Measurements from ENCODE around the gene ARHGDIB.

The ARHGDIB gene

GRCh38 chr12:14907953-14908352 lies 53.4 kb downstream of the ARHGDIB start:
- POLR2A ChIA-PET: no interaction called here
- Histone ChIP-seq H3K27ac (ENCODE audit: insufficient read depth in 1 of 2, low read depth in 1 of 2, low read length in 2 of 2, poor library complexity in 1 of 2, severe bottlenecking in 2 of 2) (no peak overlapping the region), H3K4me3 (ENCODE audit: control insufficient read depth in 1 of 7, extremely low read depth in 1 of 7, insufficient read depth in 4 of 7, low read depth in 2 of 7, low read length in 6 of 7) (no peak overlapping the region), H3K27me3 (replicated peaks in 2 of 5; ENCODE audit: control insufficient read depth in 4 of 5, insufficient read depth in 5 of 5, low read length in 4 of 5) (no peaks in the 10 kb centered on the region), H3K4me1 (ENCODE audit: control extremely low read depth in 1 of 4, control insufficient read depth in 4 of 4, insufficient read depth in 4 of 4, low read length in 3 of 4) (peaks cover 0 to 13% (median under 1%) of the 10 kb centered on the region in 4 experiments), H3K36me3 (ENCODE audit: control insufficient read depth in 4 of 4, insufficient read depth in 4 of 4, low read length in 3 of 4) (peaks cover 0 to under 1% (median 0%) of the 10 kb centered on the region in 4 experiments), H3K9me3 (ENCODE audit: control extremely low read depth in 1 of 5, control insufficient read depth in 4 of 5, insufficient read depth in 2 of 5, low read depth in 1 of 5, low read length in 4 of 5) (peaks cover 0 to 10% (median 0%) of the 10 kb centered on the region in 5 experiments)
- CTCF ChIA-PET: no interaction called here
- DNase-seq: no peak
- 86% methylated on average over 1 of the region's 1 CpG for WGBS (ENCODE audit: insufficient coverage)

- DNase-seq: no peak
- Histone ChIP-seq H3K9me3 (ENCODE audit: control extremely low read depth in 1 of 5, control insufficient read depth in 4 of 5, insufficient read depth in 2 of 5, low read depth in 1 of 5, low read length in 4 of 5) (peaks cover 0 to 3% (median 0%) of the 10 kb centered on the region in 5 experiments), H3K4me1 (ENCODE audit: control extremely low read depth in 1 of 4, control insufficient read depth in 4 of 4, insufficient read depth in 4 of 4, low read length in 3 of 4) (peaks cover 0 to 16% (median 3%) of the 10 kb centered on the region in 4 experiments), H3K27me3 (replicated peaks in 2 of 5; ENCODE audit: control insufficient read depth in 4 of 5, insufficient read depth in 5 of 5, low read length in 4 of 5) (no peaks in the 10 kb centered on the region), H3K27ac (ENCODE audit: insufficient read depth in 1 of 2, low read depth in 1 of 2, low read length in 2 of 2, poor library complexity in 1 of 2, severe bottlenecking in 2 of 2) (no peak overlapping the region), H3K36me3 (ENCODE audit: control insufficient read depth in 4 of 4, insufficient read depth in 4 of 4, low read length in 3 of 4) (no peaks in the 10 kb centered on the region), H3K4me3 (ENCODE audit: control insufficient read depth in 1 of 7, extremely low read depth in 1 of 7, insufficient read depth in 4 of 7, low read depth in 2 of 7, low read length in 6 of 7) (no peak overlapping the region)
- WGBS (ENCODE audit: insufficient coverage): 100% methylated on average over 1 of the region's 5 CpGs
- POLR2A ChIA-PET: no interaction called here
- CTCF ChIA-PET: interaction anchor here (1.2 kb wide), 1 partner anchor 14 kb away, joined by 3 read pairs; no protein-coding TSS in a partner anchor
Observed at GRCh38 chr12:14906114-14906513, 55.3 kb downstream of the ARHGDIB start.

GRCh38 chr12:14905269-14906004 lies 56.0 kb downstream of the ARHGDIB start:
- CTCF ChIA-PET: interaction anchor here (1.2 kb wide), 1 partner anchor 14 kb away, joined by 3 read pairs; no protein-coding TSS in a partner anchor
- WGBS (ENCODE audit: insufficient coverage): 100% methylated on average over 1 of the region's 5 CpGs
- no peak overlapping the region for H3K27ac ChIP-seq (ENCODE audit: insufficient read depth in 1 of 2, low read depth in 1 of 2, low read length in 2 of 2, poor library complexity in 1 of 2, severe bottlenecking in 2 of 2)

GRCh38 chr12:14904854-14905253 lies 56.5 kb downstream of the ARHGDIB start:
- no peak for DNase-seq
- Histone ChIP-seq H3K4me1 (ENCODE audit: control extremely low read depth in 1 of 4, control insufficient read depth in 4 of 4, insufficient read depth in 4 of 4, low read length in 3 of 4) (peaks cover 0 to 7% (median 3%) of the 10 kb centered on the region in 4 experiments), H3K27ac (ENCODE audit: insufficient read depth in 1 of 2, low read depth in 1 of 2, low read length in 2 of 2, poor library complexity in 1 of 2, severe bottlenecking in 2 of 2) (no peak overlapping the region), H3K9me3 (ENCODE audit: control extremely low read depth in 1 of 5, control insufficient read depth in 4 of 5, insufficient read depth in 2 of 5, low read depth in 1 of 5, low read length in 4 of 5) (no peaks in the 10 kb centered on the region), H3K27me3 (replicated peaks in 2 of 5; ENCODE audit: control insufficient read depth in 4 of 5, insufficient read depth in 5 of 5, low read length in 4 of 5) (no peaks in the 10 kb centered on the region), H3K4me3 (ENCODE audit: control insufficient read depth in 1 of 7, extremely low read depth in 1 of 7, insufficient read depth in 4 of 7, low read depth in 2 of 7, low read length in 6 of 7) (no peak overlapping the region), H3K36me3 (ENCODE audit: control insufficient read depth in 4 of 4, insufficient read depth in 4 of 4, low read length in 3 of 4) (no peaks in the 10 kb centered on the region)
- ChIA-PET CTCF (interaction anchor here (1.0 to 1.2 kb wide), 2 partner anchors 13 kb away, joined by 3 to 4 read pairs; no protein-coding TSS in a partner anchor), POLR2A (no interaction called here)
- 77% methylated on average over 8 of the region's 8 CpGs for WGBS (ENCODE audit: insufficient coverage)

More at GRCh38 chr12:14905269-14906004, 56.0 kb downstream of the ARHGDIB start:
- DNase-seq: no peak
- Histone ChIP-seq H3K4me3 (ENCODE audit: control insufficient read depth in 1 of 7, extremely low read depth in 1 of 7, insufficient read depth in 4 of 7, low read depth in 2 of 7, low read length in 6 of 7) (no peak overlapping the region), H3K9me3 (ENCODE audit: control extremely low read depth in 1 of 5, control insufficient read depth in 4 of 5, insufficient read depth in 2 of 5, low read depth in 1 of 5, low read length in 4 of 5) (no peaks in the 10 kb centered on the region), H3K4me1 (ENCODE audit: control extremely low read depth in 1 of 4, control insufficient read depth in 4 of 4, insufficient read depth in 4 of 4, low read length in 3 of 4) (peaks cover 0 to 10% (median 3%) of the 10 kb centered on the region in 4 experiments), H3K36me3 (ENCODE audit: control insufficient read depth in 4 of 4, insufficient read depth in 4 of 4, low read length in 3 of 4) (no peaks in the 10 kb centered on the region), H3K27me3 (replicated peaks in 2 of 5; ENCODE audit: control insufficient read depth in 4 of 5, insufficient read depth in 5 of 5, low read length in 4 of 5) (no peaks in the 10 kb centered on the region)
- POLR2A ChIA-PET: no interaction called here

GRCh38 chr12:14903386-14904098 lies 57.9 kb downstream of the ARHGDIB start:
- no peaks in the 10 kb centered on the region for H3K36me3 ChIP-seq (ENCODE audit: control insufficient read depth in 4 of 4, insufficient read depth in 4 of 4, low read length in 3 of 4)
- H3K4me3 ChIP-seq (ENCODE audit: control insufficient read depth in 1 of 7, extremely low read depth in 1 of 7, insufficient read depth in 4 of 7, low read depth in 2 of 7, low read length in 6 of 7): no peak overlapping the region
- CTCF ChIA-PET: interaction anchor here (0.6 to 1.0 kb wide), 3 partner anchors 9 to 668 kb away, joined by 3 to 4 read pairs (median 3); no protein-coding TSS in a partner anchor
- WGBS (ENCODE audit: insufficient coverage): 97% methylated on average over 4 of the region's 5 CpGs
- H3K27me3 ChIP-seq (replicated peaks in 2 of 5; ENCODE audit: control insufficient read depth in 4 of 5, insufficient read depth in 5 of 5, low read length in 4 of 5): no peaks in the 10 kb centered on the region
- no peak overlapping the region for H3K27ac ChIP-seq (ENCODE audit: insufficient read depth in 1 of 2, low read depth in 1 of 2, low read length in 2 of 2, poor library complexity in 1 of 2, severe bottlenecking in 2 of 2)
- H3K9me3 ChIP-seq (ENCODE audit: control extremely low read depth in 1 of 5, control insufficient read depth in 4 of 5, insufficient read depth in 2 of 5, low read depth in 1 of 5, low read length in 4 of 5): no peaks in the 10 kb centered on the region
- H3K4me1 ChIP-seq (ENCODE audit: control extremely low read depth in 1 of 4, control insufficient read depth in 4 of 4, insufficient read depth in 4 of 4, low read length in 3 of 4): peaks cover 0 to 7% (median 3%) of the 10 kb centered on the region in 4 experiments
- POLR2A ChIA-PET: interaction anchor here (0.5 kb wide), 1 partner anchor 75 kb away, joined by 3 read pairs; no protein-coding TSS in a partner anchor
- no peak for DNase-seq

GRCh38 chr12:14902465-14902864 lies 58.9 kb downstream of the ARHGDIB start:
- H3K27ac ChIP-seq (ENCODE audit: insufficient read depth in 1 of 2, low read depth in 1 of 2, low read length in 2 of 2, poor library complexity in 1 of 2, severe bottlenecking in 2 of 2): no peak overlapping the region
- H3K36me3 ChIP-seq (ENCODE audit: control insufficient read depth in 4 of 4, insufficient read depth in 4 of 4, low read length in 3 of 4): no peaks in the 10 kb centered on the region
- no peaks in the 10 kb centered on the region for H3K27me3 ChIP-seq (replicated peaks in 2 of 5; ENCODE audit: control insufficient read depth in 4 of 5, insufficient read depth in 5 of 5, low read length in 4 of 5)
- WGBS (ENCODE audit: insufficient coverage): no CpG with 5 or more reads among the region's 2 CpGs
- no peaks in the 10 kb centered on the region for H3K9me3 ChIP-seq (ENCODE audit: control extremely low read depth in 1 of 5, control insufficient read depth in 4 of 5, insufficient read depth in 2 of 5, low read depth in 1 of 5, low read length in 4 of 5)
- H3K4me3 ChIP-seq (ENCODE audit: control insufficient read depth in 1 of 7, extremely low read depth in 1 of 7, insufficient read depth in 4 of 7, low read depth in 2 of 7, low read length in 6 of 7): no peak overlapping the region
- ChIA-PET POLR2A (no interaction called here), CTCF (no interaction called here)
- peaks cover 0 to 7% (median 3%) of the 10 kb centered on the region in 4 experiments for H3K4me1 ChIP-seq (ENCODE audit: control extremely low read depth in 1 of 4, control insufficient read depth in 4 of 4, insufficient read depth in 4 of 4, low read length in 3 of 4)
- DNase-seq: peak; percentile 22 to 70 (median 63)

GRCh38 chr12:14901228-14901562 lies 60.2 kb downstream of the ARHGDIB start:
- no peak overlapping the region for H3K4me3 ChIP-seq (ENCODE audit: control insufficient read depth in 1 of 7, extremely low read depth in 1 of 7, insufficient read depth in 4 of 7, low read depth in 2 of 7, low read length in 6 of 7)
- CTCF ChIA-PET: no interaction called here
- H3K9me3 ChIP-seq (ENCODE audit: control extremely low read depth in 1 of 5, control insufficient read depth in 4 of 5, insufficient read depth in 2 of 5, low read depth in 1 of 5, low read length in 4 of 5): no peaks in the 10 kb centered on the region
- 100% methylated on average over 1 of the region's 1 CpG for WGBS (ENCODE audit: insufficient coverage)
- POLR2A ChIA-PET: no interaction called here
- peak in 2 of 3 donors; percentile 26 for DNase-seq
- H3K36me3 ChIP-seq (ENCODE audit: control insufficient read depth in 4 of 4, insufficient read depth in 4 of 4, low read length in 3 of 4): no peaks in the 10 kb centered on the region
- H3K4me1 ChIP-seq (ENCODE audit: control extremely low read depth in 1 of 4, control insufficient read depth in 4 of 4, insufficient read depth in 4 of 4, low read length in 3 of 4): peaks cover 0 to 7% (median 3%) of the 10 kb centered on the region in 4 experiments
- no peaks in the 10 kb centered on the region for H3K27me3 ChIP-seq (replicated peaks in 2 of 5; ENCODE audit: control insufficient read depth in 4 of 5, insufficient read depth in 5 of 5, low read length in 4 of 5)
- no peak overlapping the region for H3K27ac ChIP-seq (ENCODE audit: insufficient read depth in 1 of 2, low read depth in 1 of 2, low read length in 2 of 2, poor library complexity in 1 of 2, severe bottlenecking in 2 of 2)
